HUES48 (cell line): ENCODE data around the gene CIC.

Source experiments
- H3K27ac ChIP-seq: one replicate; pipeline ENCODE4 v1.7.0; 2013; ENCODE audit warnings: low read depth, low read length, inconsistent platforms
- H3K27me3 ChIP-seq: 2 replicates; pipeline ENCODE4 v1.6.1; 2013; ENCODE audit warnings: mild to moderate bottlenecking, low read length; ENCODE audit not compliant: control insufficient read depth, insufficient read depth
- H3K36me3 ChIP-seq: 2 replicates; pipeline ENCODE4 v1.6.1; 2013; ENCODE audit warnings: low read length; ENCODE audit not compliant: control insufficient read depth, insufficient read depth
- H3K4me1 ChIP-seq: 2 replicates; pipeline ENCODE4 v1.6.1; 2013; ENCODE audit warnings: mild to moderate bottlenecking, low read length; ENCODE audit not compliant: control insufficient read depth, insufficient read depth
- H3K4me3 ChIP-seq: 2 replicates; pipeline ENCODE4 v1.5.1; 2013; ENCODE audit warnings: mild to moderate bottlenecking, low read depth, low read length
- H3K9ac ChIP-seq: 2 replicates; pipeline ENCODE4 v1.6.1; 2013; ENCODE audit warnings: mild to moderate bottlenecking, low read depth, low read length, moderate library complexity
- H3K9me3 ChIP-seq: 2 replicates; pipeline ENCODE4 v1.6.1; 2013; ENCODE audit warnings: low read length; ENCODE audit not compliant: control insufficient read depth, insufficient read depth

Gene CIC

DNA sequence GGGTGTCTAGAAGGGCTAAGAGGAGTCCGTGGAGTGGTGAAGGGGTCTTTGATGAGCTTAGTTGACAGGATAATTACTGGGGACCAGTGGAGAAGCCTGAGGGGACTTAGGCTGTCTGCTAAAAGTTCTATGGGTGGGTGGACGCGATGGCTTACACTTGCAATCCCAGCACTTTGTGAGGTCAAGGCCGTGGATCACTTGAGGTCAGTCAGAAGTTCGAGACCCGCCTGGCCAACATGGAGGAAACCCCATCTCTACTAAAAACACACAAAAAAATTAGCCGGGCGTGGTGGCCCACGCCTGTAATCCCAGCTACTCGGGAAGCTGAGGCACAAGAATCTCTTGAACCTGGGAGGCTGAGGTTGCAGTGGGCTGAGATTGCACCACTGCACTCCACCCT lies 23.8 kb upstream of the CIC start:
- Histone ChIP-seq H3K36me3 (peaks cover 13% of the 10 kb centered on the region), H3K9me3 (no peaks in the 10 kb centered on the region), H3K4me1 (peaks cover 12% of the 10 kb centered on the region), H3K27ac (peak overlapping the region; percentile 48), H3K27me3 (no peaks in the 10 kb centered on the region), H3K4me3 (no peak overlapping the region), H3K9ac (no peak overlapping the region)

DNA sequence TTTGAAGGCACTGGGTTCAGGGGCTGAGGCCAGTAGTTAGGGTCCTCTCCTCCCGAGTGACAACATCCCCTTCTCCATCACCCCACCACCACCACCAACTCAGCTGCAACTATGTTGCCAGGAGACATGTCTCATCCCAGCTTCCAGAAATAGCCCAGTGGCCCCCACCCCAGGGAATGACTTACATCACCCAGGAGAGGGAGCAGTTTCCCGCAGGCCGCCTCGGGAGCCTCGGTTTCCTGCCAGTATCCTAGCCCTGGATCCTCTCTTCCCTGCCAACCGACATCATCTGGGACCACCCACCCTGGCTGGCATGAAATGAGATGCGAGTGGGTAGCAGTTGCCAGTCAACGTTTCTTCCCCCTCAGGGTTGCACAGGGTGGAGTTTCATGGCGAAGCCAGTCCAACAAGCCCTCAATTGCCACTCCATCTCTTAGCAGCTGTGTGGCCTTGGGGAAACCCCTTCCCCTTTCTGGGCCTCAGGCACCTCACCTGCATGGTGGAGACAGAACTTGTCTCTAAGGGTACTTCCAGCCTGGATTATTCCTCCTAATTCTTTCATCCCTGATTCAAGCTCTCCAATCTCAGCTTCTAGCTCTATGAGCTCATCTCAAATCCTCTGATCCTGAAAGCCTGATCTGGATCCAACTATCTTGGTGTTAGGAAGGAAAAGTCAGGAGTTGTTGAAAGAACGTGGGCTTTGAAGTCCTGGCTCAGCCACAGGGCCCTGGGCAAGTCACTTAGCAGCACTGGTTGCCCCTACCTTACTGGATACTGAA lies 22.7 kb upstream of the CIC start:
- H3K9ac ChIP-seq, result no peak overlapping the region
- H3K4me1 ChIP-seq, result peaks cover 11% of the 10 kb centered on the region
- no peaks in the 10 kb centered on the region for H3K9me3 ChIP-seq
- peaks cover 17% of the 10 kb centered on the region for H3K36me3 ChIP-seq
- peak overlapping the region; percentile 23 for H3K27ac ChIP-seq
- H3K4me3 ChIP-seq, result no peak overlapping the region
- no peaks in the 10 kb centered on the region for H3K27me3 ChIP-seq

DNA sequence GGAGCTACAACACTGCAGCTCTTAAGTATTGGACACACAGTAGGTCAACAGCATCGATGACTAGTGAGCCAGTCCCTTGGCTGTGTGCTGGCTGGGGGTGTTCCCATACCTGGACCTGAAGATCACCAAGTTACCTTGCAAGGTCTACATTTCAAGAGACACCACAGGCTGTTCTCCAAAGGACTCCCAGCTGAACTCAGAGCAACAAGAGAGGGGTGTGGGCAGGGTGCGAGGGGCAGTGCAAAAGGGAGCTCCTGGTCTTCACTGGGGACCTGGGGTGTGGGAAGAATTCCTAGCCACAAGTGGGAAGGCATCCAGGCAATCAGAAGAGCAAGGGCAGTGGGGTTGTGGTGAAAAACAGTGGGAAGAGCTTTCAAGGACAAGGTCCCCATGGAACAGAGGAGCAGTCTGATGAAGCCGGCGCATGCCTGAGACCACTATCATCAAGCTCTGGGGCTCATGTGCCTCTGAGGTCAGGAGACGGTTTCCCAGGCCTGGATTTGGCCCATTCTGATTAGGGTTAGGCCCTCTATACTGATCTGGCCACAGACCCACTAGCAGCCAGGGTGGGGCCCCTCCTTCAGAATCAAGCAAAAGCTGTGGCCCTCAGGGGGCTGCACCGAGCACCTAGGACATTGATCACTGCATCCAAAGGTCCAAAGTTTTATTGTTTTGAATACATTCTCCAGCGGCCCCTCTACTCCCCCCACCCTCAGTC lies 22.0 kb upstream of the CIC start:
- Histone ChIP-seq H3K4me3 (no peak overlapping the region), H3K4me1 (peaks cover 15% of the 10 kb centered on the region), H3K9ac (no peak overlapping the region), H3K27me3 (no peaks in the 10 kb centered on the region), H3K27ac (no peak overlapping the region), H3K9me3 (no peaks in the 10 kb centered on the region), H3K36me3 (peaks cover 17% of the 10 kb centered on the region)

DNA sequence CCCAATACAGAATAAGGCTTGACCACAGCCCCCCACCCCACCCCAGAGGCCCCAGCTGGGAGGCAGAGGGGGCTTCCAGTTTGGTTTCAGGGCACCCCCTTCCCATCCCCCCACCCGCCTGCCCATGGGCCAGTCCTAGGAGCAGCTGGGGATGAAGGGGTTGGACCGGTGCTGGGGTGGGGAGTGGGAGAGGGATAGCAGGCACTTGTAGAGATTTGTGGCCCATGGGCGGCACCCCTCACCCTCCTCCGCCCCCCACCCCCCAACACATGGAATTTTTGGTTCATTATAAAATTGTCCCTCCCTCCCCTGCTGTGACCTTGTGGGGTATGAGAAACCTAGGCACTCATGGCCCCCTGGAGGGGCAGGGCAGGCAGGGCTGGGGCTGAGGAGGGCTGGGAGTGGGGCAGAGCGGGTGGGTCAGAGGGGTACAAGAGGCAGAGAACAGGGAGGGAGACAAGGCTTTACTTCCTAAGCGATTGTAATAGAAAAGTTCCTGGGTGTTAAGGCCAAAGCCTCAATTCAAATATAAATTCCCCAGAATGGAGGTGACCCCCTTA lies 21.3 kb upstream of the CIC start:
- no peaks in the 10 kb centered on the region for H3K9me3 ChIP-seq
- H3K9ac ChIP-seq, result no peak overlapping the region
- peaks cover 19% of the 10 kb centered on the region for H3K4me1 ChIP-seq
- no peaks in the 10 kb centered on the region for H3K27me3 ChIP-seq
- no peak overlapping the region for H3K4me3 ChIP-seq
- H3K36me3 ChIP-seq, result peaks cover 17% of the 10 kb centered on the region
- no peak overlapping the region for H3K27ac ChIP-seq

DNA sequence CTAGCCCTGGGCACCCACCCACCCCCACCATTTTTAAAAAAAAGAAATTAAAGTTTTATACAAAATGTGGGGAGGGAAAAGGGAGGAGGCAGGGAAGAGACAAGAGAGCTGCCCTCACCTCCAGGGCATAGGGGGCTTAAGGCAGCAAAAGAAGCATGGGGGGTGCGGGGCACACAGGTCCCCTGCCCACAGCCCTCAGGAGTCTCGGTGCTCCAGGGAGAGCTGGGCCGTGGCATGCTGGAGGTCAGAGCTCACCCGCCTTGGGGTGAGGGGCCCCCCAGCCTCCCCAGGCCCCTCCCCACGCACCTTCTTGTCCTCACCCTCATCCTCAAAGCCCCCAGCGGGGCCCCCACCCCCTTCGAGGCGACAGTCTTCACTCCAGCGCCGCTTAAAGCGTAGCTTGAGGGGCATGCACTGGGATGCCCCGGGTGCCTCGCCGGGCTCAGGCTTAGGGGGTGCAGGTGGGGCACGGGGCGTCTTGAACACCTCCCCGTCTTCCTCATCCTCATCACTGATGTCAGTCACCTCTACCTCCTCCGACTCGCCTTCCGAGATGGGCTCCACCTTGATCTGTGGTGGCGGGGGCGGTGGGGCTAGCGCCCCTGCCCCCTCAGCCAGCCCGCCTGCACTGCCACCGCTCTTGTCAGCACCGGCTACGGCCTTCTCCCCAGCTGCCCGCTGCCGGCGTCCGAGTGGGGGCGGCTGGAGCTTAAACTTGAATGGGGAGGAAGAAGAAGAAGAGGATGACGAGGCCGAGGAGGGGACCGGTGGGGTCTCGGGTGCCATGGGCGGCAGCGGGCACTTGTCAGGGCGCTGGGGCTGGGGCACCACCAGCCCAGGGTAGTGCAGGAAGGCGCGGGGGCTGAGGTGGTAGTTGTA lies 20.5 kb upstream of the CIC start:
- H3K9me3 ChIP-seq, result no peaks in the 10 kb centered on the region
- H3K4me1 ChIP-seq, result peaks cover 23% of the 10 kb centered on the region
- no peak overlapping the region for H3K9ac ChIP-seq
- H3K27ac ChIP-seq, result no peak overlapping the region
- H3K4me3 ChIP-seq, result no peak overlapping the region
- H3K36me3 ChIP-seq, result peaks cover 17% of the 10 kb centered on the region
- no peaks in the 10 kb centered on the region for H3K27me3 ChIP-seq

DNA sequence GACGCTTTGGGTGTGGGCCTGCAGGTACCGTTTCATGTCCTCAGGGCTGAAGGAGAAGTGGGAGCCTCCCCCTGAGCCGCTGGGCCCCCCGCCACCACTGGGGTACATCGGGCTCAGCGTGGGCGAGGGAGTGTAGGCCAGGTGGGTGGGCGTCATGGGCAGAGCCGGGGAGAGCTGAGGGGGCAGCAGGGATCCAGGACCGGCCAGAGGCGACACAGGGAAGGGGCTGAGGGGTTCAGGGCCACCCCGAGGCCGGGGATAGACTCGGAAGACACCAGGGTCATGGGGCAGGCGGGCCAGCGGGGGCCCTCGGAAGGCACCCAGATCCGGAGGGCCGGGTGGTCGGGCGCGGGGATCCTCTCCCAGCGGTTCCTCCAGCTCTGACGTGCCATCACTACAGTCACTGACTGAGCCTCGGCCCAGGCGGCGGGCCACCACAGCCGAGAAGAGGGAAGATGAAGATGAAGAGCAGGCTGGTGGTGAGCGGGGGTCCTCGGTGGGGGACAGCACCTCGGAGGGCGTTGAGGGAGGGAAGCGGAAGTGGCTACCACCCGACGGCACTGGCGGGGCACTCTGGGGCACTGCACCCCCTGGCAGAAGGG lies 19.8 kb upstream of the CIC start:
- no peaks in the 10 kb centered on the region for H3K27me3 ChIP-seq
- peaks cover 19% of the 10 kb centered on the region for H3K4me1 ChIP-seq
- H3K9me3 ChIP-seq, result no peaks in the 10 kb centered on the region
- peaks cover 17% of the 10 kb centered on the region for H3K36me3 ChIP-seq
- no peak overlapping the region for H3K4me3 ChIP-seq
- no peak overlapping the region for H3K27ac ChIP-seq
- no peak overlapping the region for H3K9ac ChIP-seq

DNA sequence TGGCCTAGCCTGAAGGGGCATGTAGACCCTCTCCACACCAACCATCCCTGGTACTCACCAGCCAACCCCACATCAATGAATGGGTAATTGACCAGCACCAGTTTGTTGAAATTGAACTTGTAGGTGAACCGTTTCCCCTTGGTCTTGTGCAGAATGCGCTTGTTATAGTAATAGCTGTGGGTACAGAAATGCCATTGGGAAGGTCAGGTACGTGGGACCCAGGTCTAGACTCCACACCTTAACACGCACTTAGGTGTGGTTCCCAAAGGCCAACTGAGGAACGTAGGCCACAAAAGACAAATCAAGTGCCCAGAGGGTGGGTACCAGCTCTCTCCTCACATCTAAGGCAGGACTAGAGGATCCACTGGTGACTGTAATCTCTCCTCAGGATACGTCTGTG lies 19.3 kb upstream of the CIC start:
- Histone ChIP-seq H3K4me1 (peaks cover 18% of the 10 kb centered on the region), H3K9me3 (no peaks in the 10 kb centered on the region), H3K9ac (no peak overlapping the region), H3K36me3 (peaks cover 17% of the 10 kb centered on the region), H3K27ac (no peak overlapping the region), H3K27me3 (no peaks in the 10 kb centered on the region), H3K4me3 (no peak overlapping the region)

DNA sequence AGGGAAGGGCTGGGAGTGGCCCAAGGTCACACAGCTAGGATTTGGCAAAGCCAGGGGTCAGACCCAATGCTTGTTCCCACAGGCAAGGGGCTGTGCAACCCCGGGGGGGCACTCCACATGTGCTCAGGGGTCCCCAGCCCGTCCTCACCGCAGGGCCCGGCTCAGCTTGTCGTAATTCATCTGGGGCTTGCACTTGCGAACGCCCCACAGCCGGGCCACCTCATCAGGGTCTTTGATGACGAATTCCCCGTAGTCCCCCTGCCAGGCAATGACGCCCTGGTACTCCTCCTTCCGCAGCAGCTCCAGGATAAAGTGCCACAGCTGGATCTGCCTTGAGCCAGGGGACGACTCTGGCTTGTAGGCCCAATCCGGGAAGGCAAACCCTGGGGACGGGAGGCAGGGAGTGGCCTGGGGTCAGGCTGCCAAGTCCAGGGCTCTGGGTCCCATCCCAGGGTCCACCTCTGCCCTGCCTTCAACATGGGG lies 18.8 kb upstream of the CIC start:
- Histone ChIP-seq H3K27ac (no peak overlapping the region), H3K36me3 (peaks cover 17% of the 10 kb centered on the region), H3K27me3 (no peaks in the 10 kb centered on the region), H3K9ac (no peak overlapping the region), H3K4me3 (no peak overlapping the region), H3K4me1 (peaks cover 18% of the 10 kb centered on the region), H3K9me3 (no peaks in the 10 kb centered on the region)

DNA sequence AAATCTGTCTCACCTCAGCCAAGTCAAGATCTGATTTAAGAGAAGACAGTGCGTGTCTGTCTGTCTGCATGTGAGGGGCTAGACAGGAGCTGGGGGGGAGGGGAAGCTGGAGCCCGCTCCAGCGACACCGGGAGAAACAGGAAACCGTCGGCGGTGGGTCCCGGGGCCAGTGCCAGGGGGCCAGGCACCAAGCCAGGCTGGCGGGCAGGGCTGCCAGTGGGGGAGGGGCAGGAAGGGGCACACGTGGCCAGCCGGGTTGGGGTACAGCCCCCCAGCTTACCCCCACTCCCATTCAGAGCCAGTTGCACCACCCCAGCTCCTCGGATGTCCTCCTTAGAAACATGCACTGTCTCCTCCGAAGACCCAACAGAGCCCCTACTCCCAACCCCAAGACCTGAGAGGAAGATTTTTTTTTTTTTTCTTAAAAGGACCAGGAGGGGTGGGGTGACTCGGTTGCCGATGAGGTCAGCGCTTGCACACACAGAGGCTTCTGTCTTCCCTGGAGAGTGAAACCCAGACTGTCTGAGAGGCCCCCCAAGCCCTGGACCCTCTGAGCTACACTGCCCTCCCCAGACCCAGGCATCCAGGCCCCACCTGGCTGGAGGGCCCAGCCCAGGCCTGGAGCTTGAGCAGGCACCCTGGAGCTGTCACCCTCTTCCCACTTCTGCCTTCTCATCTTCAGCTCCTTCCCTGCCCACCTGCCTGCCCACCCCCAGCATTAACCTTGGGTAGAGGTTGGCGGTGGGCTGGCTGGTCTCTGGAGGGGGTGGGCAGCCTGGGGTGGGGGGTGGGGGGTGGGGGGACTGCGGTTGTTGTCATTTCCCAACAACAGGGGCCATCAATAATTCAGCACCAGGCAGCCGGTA lies 18.2 kb upstream of the CIC start:
- no peak overlapping the region for H3K9ac ChIP-seq
- no peak overlapping the region for H3K27ac ChIP-seq
- H3K4me3 ChIP-seq, result no peak overlapping the region
- H3K4me1 ChIP-seq, result peaks cover 18% of the 10 kb centered on the region
- no peaks in the 10 kb centered on the region for H3K9me3 ChIP-seq
- no peaks in the 10 kb centered on the region for H3K27me3 ChIP-seq
- H3K36me3 ChIP-seq, result peaks cover 17% of the 10 kb centered on the region
